Stimulated activated naive B cell treated with anti-CD40 and anti-IgM and Interleukin-4, amounts not matched to agents 10 μg/mL and 1 μg/mL and 100 μg/mL, for 72 hours (primary cell): Measurements from ENCODE around the gene TBX4.
"Not testable (repeated sequence)": the region's sequence is repeated elsewhere in the genome, so short reads cannot be mapped to it uniquely, and the experiment has no call there.

Source experiments
- ATAC-seq, 2 donors: fragments of 150-1000 bp; cut with Tn5 transposase; replicated peaks; 2 replicates each; pipeline ENCODE4 v1.10.0; 2021; ENCODE audit warnings: moderate library complexity in 1 of 2
- DNase-seq: peaks from one replicate; pipeline ENCODE4 v3.0.0; 2021
- H3K27ac Mint-ChIP-seq: one replicate; pipeline ENCODE4 v1.8.0; 2022; ENCODE audit warnings: mild to moderate bottlenecking, mixed read lengths
- H3K27me3 Mint-ChIP-seq, 2 donors: one replicate each; pipeline ENCODE4 v1.8.0; 2022; ENCODE audit warnings: mixed read lengths in 2 of 2
- H3K36me3 Mint-ChIP-seq, 2 donors: one replicate each; pipeline ENCODE4 v1.8.0; 2022; ENCODE audit warnings: mixed read lengths in 2 of 2, mild to moderate bottlenecking in 1 of 2
- H3K4me1 Mint-ChIP-seq, 2 donors: one replicate each; pipeline ENCODE4 v1.8.0; 2022; ENCODE audit warnings: mixed read lengths in 2 of 2, mild to moderate bottlenecking in 1 of 2
- H3K4me3 Mint-ChIP-seq, 2 donors: one replicate each; pipeline ENCODE4 v1.8.0; 2022; ENCODE audit warnings: mild to moderate bottlenecking in 2 of 2, mixed read lengths in 2 of 2, moderate library complexity in 1 of 2
- H3K9me3 Mint-ChIP-seq, 2 donors: one replicate each; pipeline ENCODE4 v1.8.0; 2022; ENCODE audit warnings: mixed read lengths in 2 of 2, mild to moderate bottlenecking in 1 of 2

Gene TBX4

GRCh38 chr17:61502292-61502691 lies 50.1 kb downstream of the TBX4 start:
- ATAC-seq, result no peak
- H3K27ac Mint-ChIP-seq, result no peak overlapping the region
- no peak overlapping the region for H3K4me3 Mint-ChIP-seq

GRCh38 chr17:61503961-61504360 lies 51.7 kb downstream of the TBX4 start:
- DNase-seq, result no peak
- H3K27ac Mint-ChIP-seq, result no peak overlapping the region
- no peaks in the 10 kb centered on the region for H3K9me3 Mint-ChIP-seq
- H3K27me3 Mint-ChIP-seq, result peaks cover 36 to 38% of the 10 kb centered on the region in 2 donors
- no peak for ATAC-seq
- H3K4me3 Mint-ChIP-seq, result no peak overlapping the region
- peaks cover 0 to 2% of the 10 kb centered on the region in 2 donors for H3K4me1 Mint-ChIP-seq
- H3K36me3 Mint-ChIP-seq, result no peaks in the 10 kb centered on the region

More at GRCh38 chr17:61502292-61502691, 50.1 kb downstream of the TBX4 start:
- peaks cover 30 to 43% of the 10 kb centered on the region in 2 donors for H3K27me3 Mint-ChIP-seq
- no peak for DNase-seq
- no peaks in the 10 kb centered on the region for H3K36me3 Mint-ChIP-seq
- no peaks in the 10 kb centered on the region for H3K9me3 Mint-ChIP-seq
- peaks cover 0 to 2% of the 10 kb centered on the region in 2 donors for H3K4me1 Mint-ChIP-seq

GRCh38 chr17:61504697-61505096 lies 52.5 kb downstream of the TBX4 start:
- H3K4me1 Mint-ChIP-seq, result peaks cover 0 to 2% of the 10 kb centered on the region in 2 donors
- peaks cover 36 to 39% of the 10 kb centered on the region in 2 donors for H3K27me3 Mint-ChIP-seq
- ATAC-seq (no peak), DNase-seq (no peak)
- H3K27ac Mint-ChIP-seq, result no peak overlapping the region
- H3K36me3 Mint-ChIP-seq, result no peaks in the 10 kb centered on the region
- H3K4me3 Mint-ChIP-seq, result no peak overlapping the region
- H3K9me3 Mint-ChIP-seq, result no peaks in the 10 kb centered on the region

- H3K36me3 Mint-ChIP-seq, result no peaks in the 10 kb centered on the region
- peaks cover 0 to 2% of the 10 kb centered on the region in 2 donors for H3K4me1 Mint-ChIP-seq
- DNase-seq (no peak), ATAC-seq (no peak)
- no peak overlapping the region for H3K4me3 Mint-ChIP-seq
- no peaks in the 10 kb centered on the region for H3K9me3 Mint-ChIP-seq
- peaks cover 36 to 41% of the 10 kb centered on the region in 2 donors for H3K27me3 Mint-ChIP-seq
- H3K27ac Mint-ChIP-seq, result no peak overlapping the region
Observed at GRCh38 chr17:61505846-61506627, 53.8 kb downstream of the TBX4 start.

- Mint-ChIP-seq H3K4me3 (no peak overlapping the region), H3K27ac (no peak overlapping the region), H3K4me1 (no peaks in the 10 kb centered on the region), H3K9me3 (no peaks in the 10 kb centered on the region), H3K27me3 (peaks cover 29 to 34% of the 10 kb centered on the region in 2 donors), H3K36me3 (no peaks in the 10 kb centered on the region)
- DNase-seq (no peak), ATAC-seq (no peak)
Observed at GRCh38 chr17:61507383-61508066, 55.3 kb downstream of the TBX4 start.

GRCh38 chr17:61508912-61509311 lies 56.7 kb downstream of the TBX4 start:
- peaks cover 29 to 34% of the 10 kb centered on the region in 2 donors for H3K27me3 Mint-ChIP-seq
- H3K4me3 Mint-ChIP-seq, result no peak overlapping the region
- H3K9me3 Mint-ChIP-seq, result no peaks in the 10 kb centered on the region
- ATAC-seq (no peak), DNase-seq (no peak)
- no peaks in the 10 kb centered on the region for H3K4me1 Mint-ChIP-seq
- H3K27ac Mint-ChIP-seq, result no peak overlapping the region
- H3K36me3 Mint-ChIP-seq, result no peaks in the 10 kb centered on the region

- not testable (repeated sequence) for H3K4me1 Mint-ChIP-seq, H3K4me3 Mint-ChIP-seq, H3K27ac Mint-ChIP-seq, H3K36me3 Mint-ChIP-seq, H3K9me3 Mint-ChIP-seq, DNase-seq, ATAC-seq
- H3K27me3 Mint-ChIP-seq, result peaks cover 30 to 34% of the 10 kb centered on the region in 2 donors
Observed at GRCh38 chr17:61509454-61509853, 57.2 kb downstream of the TBX4 start.

GRCh38 chr17:61510237-61510636 lies 58.0 kb downstream of the TBX4 start:
- H3K4me3 Mint-ChIP-seq, result no peak overlapping the region
- peaks cover 26% of the 10 kb centered on the region in 2 donors for H3K27me3 Mint-ChIP-seq
- H3K36me3 Mint-ChIP-seq, result no peaks in the 10 kb centered on the region
- H3K27ac Mint-ChIP-seq, result no peak overlapping the region
- H3K9me3 Mint-ChIP-seq, result no peaks in the 10 kb centered on the region
- no peaks in the 10 kb centered on the region for H3K4me1 Mint-ChIP-seq
- DNase-seq (no peak), ATAC-seq (no peak)

- Mint-ChIP-seq H3K4me3 (no peak overlapping the region), H3K27ac (no peak overlapping the region), H3K4me1 (no peaks in the 10 kb centered on the region), H3K9me3 (no peaks in the 10 kb centered on the region), H3K36me3 (no peaks in the 10 kb centered on the region), H3K27me3 (peaks cover 22 to 24% of the 10 kb centered on the region in 2 donors)
- ATAC-seq (no peak), DNase-seq (no peak)
Observed at GRCh38 chr17:61510991-61511390, 58.8 kb downstream of the TBX4 start.

- H3K27me3 Mint-ChIP-seq, result peaks cover 23 to 27% of the 10 kb centered on the region in 2 donors
Observed at GRCh38 chr17:61511480-61512182, 59.4 kb downstream of the TBX4 start.

GRCh38 chr17:61514491-61514890 lies 62.3 kb downstream of the TBX4 start:
- no peak overlapping the region for H3K4me3 Mint-ChIP-seq
- H3K36me3 Mint-ChIP-seq, result no peaks in the 10 kb centered on the region
- H3K27ac Mint-ChIP-seq, result no peak overlapping the region
- DNase-seq, result no peak
- H3K9me3 Mint-ChIP-seq, result no peaks in the 10 kb centered on the region
- no peaks in the 10 kb centered on the region for H3K4me1 Mint-ChIP-seq
- ATAC-seq, result no peak
- peaks cover 13 to 23% of the 10 kb centered on the region in 2 donors for H3K27me3 Mint-ChIP-seq

More at GRCh38 chr17:61511480-61512182, 59.4 kb downstream of the TBX4 start:
- Mint-ChIP-seq H3K4me3 (no peak overlapping the region), H3K4me1 (no peaks in the 10 kb centered on the region), H3K36me3 (no peaks in the 10 kb centered on the region), H3K27ac (no peak overlapping the region), H3K9me3 (no peaks in the 10 kb centered on the region)
- ATAC-seq (no peak), DNase-seq (no peak)

GRCh38 chr17:61517265-61517664 lies 65.0 kb downstream of the TBX4 start:
- ATAC-seq (no peak), DNase-seq (no peak)
- Mint-ChIP-seq H3K4me3 (no peak overlapping the region), H3K27ac (no peak overlapping the region), H3K36me3 (no peaks in the 10 kb centered on the region), H3K27me3 (peaks cover 10 to 25% of the 10 kb centered on the region in 2 donors), H3K4me1 (no peaks in the 10 kb centered on the region), H3K9me3 (no peaks in the 10 kb centered on the region)

GRCh38 chr17:61517843-61518606 lies 65.8 kb downstream of the TBX4 start:
- H3K4me1 Mint-ChIP-seq, result no peaks in the 10 kb centered on the region
- no peaks in the 10 kb centered on the region for H3K36me3 Mint-ChIP-seq
- H3K4me3 Mint-ChIP-seq, result no peak overlapping the region
- DNase-seq (no peak), ATAC-seq (no peak)
- peaks cover 14 to 32% of the 10 kb centered on the region in 2 donors for H3K27me3 Mint-ChIP-seq
- no peaks in the 10 kb centered on the region for H3K9me3 Mint-ChIP-seq
- no peak overlapping the region for H3K27ac Mint-ChIP-seq

- H3K27ac Mint-ChIP-seq, result no peak overlapping the region
- ATAC-seq, result no peak
- no peaks in the 10 kb centered on the region for H3K4me1 Mint-ChIP-seq
- H3K9me3 Mint-ChIP-seq, result no peaks in the 10 kb centered on the region
- no peaks in the 10 kb centered on the region for H3K36me3 Mint-ChIP-seq
- peaks cover 17 to 33% of the 10 kb centered on the region in 2 donors for H3K27me3 Mint-ChIP-seq
- H3K4me3 Mint-ChIP-seq, result no peak overlapping the region
- DNase-seq, result no peak
Observed at GRCh38 chr17:61519139-61519538, 66.9 kb downstream of the TBX4 start.
